Mucosa of stomach (tissue), 1 donor: ENCODE results near the gene ROGDI.

Experiments used
- H3K27me3 ChIP-seq: one replicate; pipeline ENCODE4 v1.7.0; 2013; ENCODE audit warnings: mild to moderate bottlenecking, low read length; ENCODE audit not compliant: control insufficient read depth, insufficient read depth
- H3K36me3 ChIP-seq: one replicate; pipeline ENCODE4 v1.7.0; 2013; ENCODE audit warnings: low read length; ENCODE audit not compliant: control insufficient read depth, insufficient read depth
- H3K4me1 ChIP-seq: one replicate; pipeline ENCODE4 v1.7.0; 2013; ENCODE audit warnings: mild to moderate bottlenecking, low read length; ENCODE audit not compliant: control insufficient read depth, insufficient read depth
- H3K4me3 ChIP-seq: one replicate; pipeline ENCODE4 v1.7.0; 2013; ENCODE audit warnings: low read length
- H3K9ac ChIP-seq: one replicate; pipeline ENCODE4 v1.7.0; 2013; ENCODE audit warnings: mild to moderate bottlenecking, low read length, moderate library complexity
- H3K9me3 ChIP-seq: one replicate; pipeline ENCODE4 v1.7.0; 2013; ENCODE audit warnings: mild to moderate bottlenecking, low read length, moderate library complexity; ENCODE audit not compliant: control insufficient read depth
- donor health status: Pancreatic carcinoma.

Gene ROGDI

DNA sequence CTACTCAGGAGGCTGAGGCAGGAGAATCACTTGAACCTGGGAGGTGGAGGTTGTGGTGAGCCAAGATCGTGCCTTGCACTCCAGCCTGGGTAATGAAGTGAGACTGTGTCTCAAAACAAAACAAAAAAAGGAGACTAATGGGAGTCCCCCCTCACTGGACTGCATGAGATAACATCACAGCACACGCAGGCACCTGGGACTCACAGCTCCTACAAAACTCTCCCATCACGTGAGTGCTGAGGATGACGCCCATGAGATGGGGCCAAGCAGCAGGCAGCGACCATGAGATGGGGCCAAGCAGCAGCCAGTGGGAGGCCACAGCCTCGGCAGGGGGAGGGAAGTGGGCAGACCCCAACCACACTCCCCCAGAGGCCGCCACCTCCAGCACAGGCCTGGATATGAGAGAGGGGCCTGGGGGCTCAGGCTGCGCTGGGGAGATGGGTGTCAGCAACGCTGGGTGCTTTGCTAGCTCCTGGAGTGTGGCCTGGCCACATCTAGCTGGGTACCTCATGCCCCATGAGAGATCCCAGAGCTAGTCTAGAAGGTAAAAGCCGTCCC is 52.7 kb downstream of the ROGDI start:
- Histone ChIP-seq H3K36me3 (no peaks in the 10 kb centered on the region), H3K27me3 (no peaks in the 10 kb centered on the region)

DNA sequence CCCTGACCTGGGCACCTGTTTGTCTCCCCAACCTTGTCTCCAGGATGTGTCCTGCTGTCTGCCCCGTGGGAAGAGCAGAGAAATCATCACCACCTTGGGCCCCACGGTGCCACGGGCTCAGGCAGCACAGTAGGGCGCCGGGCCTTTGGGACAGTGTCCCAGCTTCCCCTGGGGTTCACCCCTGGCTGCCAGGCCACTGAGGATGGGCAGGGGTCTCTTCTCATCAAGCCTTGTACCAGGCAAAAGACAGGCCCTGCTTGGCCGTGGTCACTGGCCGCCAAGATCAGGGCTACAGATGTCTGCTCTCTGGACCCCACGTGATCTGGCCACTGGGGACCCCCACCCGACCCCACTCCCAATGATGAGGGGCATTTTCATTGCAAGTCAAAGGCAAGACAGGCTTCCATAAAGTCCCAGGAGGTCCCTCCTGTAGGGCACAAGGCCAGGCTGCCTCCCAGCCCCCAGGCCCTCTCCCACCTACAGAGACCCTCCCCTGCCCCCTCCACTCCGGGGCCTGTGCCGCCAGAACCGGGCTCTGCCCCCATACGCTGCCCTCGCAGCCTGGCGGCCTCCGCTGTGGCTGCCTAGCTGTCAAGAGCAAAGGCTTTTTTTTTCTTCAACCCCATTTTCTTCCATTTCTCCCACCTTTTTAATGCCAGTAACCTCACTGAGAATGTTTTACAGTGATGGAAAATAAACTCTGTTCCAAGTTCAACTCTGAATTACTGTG is 53.6 kb downstream of the ROGDI start:
- Histone ChIP-seq H3K27me3 (no peaks in the 10 kb centered on the region), H3K4me3 (no peak overlapping the region), H3K9me3 (no peaks in the 10 kb centered on the region), H3K36me3 (no peaks in the 10 kb centered on the region), H3K4me1 (no peaks in the 10 kb centered on the region), H3K9ac (no peak overlapping the region)

More for the DNA sequence above, 52.7 kb downstream of the ROGDI start:
- Histone ChIP-seq H3K4me3 (no peak overlapping the region), H3K9me3 (no peaks in the 10 kb centered on the region), H3K9ac (no peak overlapping the region), H3K4me1 (no peaks in the 10 kb centered on the region)

DNA sequence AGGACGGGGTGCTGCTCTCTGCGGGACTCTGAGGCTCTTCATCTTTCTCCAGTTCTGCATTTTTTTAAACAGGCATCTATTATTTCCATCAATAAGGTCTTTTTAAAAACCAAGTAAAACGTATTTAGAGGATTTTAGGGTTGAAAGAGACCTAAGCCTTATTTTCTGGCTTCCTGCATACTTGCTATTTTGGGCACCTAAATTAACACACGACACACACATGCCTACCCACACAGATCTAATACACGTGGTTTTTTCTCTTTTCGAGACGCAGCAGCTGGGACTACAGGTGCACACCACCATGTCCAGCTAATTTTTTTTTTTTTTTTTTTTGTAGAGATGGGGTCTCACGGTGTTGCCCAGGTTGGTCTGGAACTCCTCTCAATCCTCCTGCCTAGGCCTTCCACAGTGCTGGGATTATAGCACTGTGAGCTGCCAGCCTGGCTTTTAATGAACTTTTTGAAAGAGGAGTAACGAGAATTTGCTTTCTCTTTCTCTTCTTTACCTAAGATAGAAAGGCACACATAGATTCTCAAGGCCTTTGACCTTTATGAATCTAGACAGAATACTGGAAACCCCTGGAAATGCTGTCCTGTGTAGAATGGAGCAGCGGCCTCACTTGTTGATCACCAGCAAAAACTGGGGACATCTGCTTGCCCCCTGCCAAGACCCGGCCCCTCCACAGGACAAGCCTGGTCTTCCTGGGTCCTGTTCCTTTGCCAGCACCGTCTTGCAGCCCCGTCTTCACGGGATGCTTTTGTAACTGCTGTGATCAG is 54.3 kb downstream of the ROGDI start:
- Histone ChIP-seq H3K9ac (no peak overlapping the region), H3K4me3 (no peak overlapping the region), H3K4me1 (peaks cover 6% of the 10 kb centered on the region), H3K27me3 (no peaks in the 10 kb centered on the region), H3K9me3 (no peaks in the 10 kb centered on the region), H3K36me3 (no peaks in the 10 kb centered on the region)

DNA sequence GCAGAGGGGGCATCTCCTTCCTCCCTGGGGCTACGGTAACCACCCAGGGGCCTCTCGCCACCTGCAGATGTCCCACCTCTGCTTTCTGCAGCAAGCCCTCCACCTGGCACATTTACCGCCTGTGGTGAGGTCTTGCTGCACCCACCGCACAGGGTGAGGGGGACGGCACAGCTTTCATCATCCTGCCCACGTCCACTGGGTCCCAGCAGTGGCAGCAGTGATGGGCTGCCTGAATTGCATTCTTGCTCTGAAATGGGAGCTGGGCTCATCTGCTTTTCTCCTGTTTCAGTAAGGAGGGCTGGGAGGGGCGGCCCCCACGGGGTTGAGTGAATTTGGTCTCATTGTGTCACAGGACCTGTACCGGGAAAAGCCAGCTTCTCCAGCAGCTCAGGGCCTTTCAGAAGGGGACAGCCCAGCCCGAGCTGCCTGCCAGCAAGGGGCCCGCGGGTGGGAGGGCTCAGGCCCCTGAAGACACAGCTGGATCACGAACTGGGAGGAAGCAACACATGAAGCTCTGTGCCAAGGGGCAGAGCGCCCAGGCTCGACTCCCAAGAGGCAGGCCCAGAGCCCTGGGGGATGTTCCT is 55.4 kb downstream of the ROGDI start:
- H3K4me1 ChIP-seq: peaks cover 11% of the 10 kb centered on the region
- H3K36me3 ChIP-seq: no peaks in the 10 kb centered on the region
- H3K9me3 ChIP-seq: no peaks in the 10 kb centered on the region
- no peaks in the 10 kb centered on the region for H3K27me3 ChIP-seq
- H3K4me3 ChIP-seq: no peak overlapping the region
- no peak overlapping the region for H3K9ac ChIP-seq
